Endothelial cell of umbilical vein (primary cell): ENCODE results near the gene SELENOO.

Experiments
- EZH2 ChIP-seq: IDR thresholded peaks from 2 replicates; pipeline ENCODE4 v1.6.1; 2012; ENCODE audit warnings: borderline replicate concordance, low read depth, mild to moderate bottlenecking, moderate library complexity, low read length, inconsistent platforms; ENCODE audit not compliant: severe bottlenecking
- MYC ChIP-seq: IDR thresholded peaks from one replicate; pipeline ENCODE4 v1.6.1; 2011; ENCODE audit warnings: mild to moderate bottlenecking, low read depth, low read length
- POLR2A ChIP-seq: IDR thresholded peaks from 2 replicates; pipeline ENCODE4 v1.6.1; 2012; ENCODE audit warnings: low read depth, mild to moderate bottlenecking, control low read depth, low read length
- POLR2AphosphoS5 ChIP-seq: IDR thresholded peaks from 2 replicates; pipeline ENCODE4 v1.6.1; 2012; ENCODE audit warnings: low read depth, mild to moderate bottlenecking, control low read depth, low read length, moderate library complexity; ENCODE audit not compliant: insufficient read depth
- TF ChIP-seq, protein P1 (sequence below), 2 donors: IDR thresholded peaks; 1 replicate in 1 of 2; 2 replicates in 1 of 2; pipeline ENCODE4 v1.5.1; 2011; ENCODE audit warnings: low read length in 2 of 2, mild to moderate bottlenecking in 2 of 2, moderate library complexity in 2 of 2, control low read depth in 1 of 2, inconsistent platforms in 1 of 2, low read depth in 1 of 2; ENCODE audit not compliant: insufficient read depth in 1 of 2; ENCODE audit errors: extremely low read depth in 1 of 2

DNA sequence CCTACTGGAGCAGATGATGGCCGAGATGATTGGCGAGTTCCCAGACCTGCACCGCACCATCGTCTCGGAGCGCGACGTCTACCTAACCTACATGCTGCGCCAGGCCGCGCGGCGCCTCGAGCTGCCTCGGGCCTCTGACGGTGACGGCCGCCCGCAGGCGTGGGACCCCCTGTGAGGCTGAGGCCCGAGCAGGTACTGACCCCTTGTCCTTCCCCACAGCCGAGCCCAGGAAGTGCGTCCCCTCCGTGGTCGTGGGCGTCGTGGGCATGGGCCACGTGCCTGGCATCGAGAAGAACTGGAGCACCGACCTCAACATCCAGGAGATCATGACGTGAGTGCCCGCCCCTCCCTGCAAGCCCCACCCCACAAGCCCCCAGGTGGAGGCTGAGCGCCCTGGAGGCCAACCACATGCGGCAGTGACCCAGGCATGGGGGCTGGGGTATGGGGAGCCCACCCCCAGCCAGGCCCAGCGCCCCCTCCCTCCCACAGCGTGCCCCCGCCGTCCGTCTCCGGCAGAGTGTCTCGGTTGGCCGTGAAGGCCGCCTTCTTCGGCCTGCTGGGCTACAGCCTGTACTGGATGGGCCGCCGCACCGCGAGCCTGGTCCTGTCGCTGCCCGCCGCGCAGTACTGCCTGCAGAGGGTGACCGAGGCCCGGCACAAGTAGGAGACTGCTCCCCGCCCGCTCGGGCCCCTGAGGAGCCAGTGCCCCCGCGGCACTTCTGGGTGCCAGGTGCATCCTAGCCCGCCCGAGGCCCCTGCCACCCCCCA, 2.8 kb upstream of the SELENOO start:
- TF ChIP-seq, protein P1, sequence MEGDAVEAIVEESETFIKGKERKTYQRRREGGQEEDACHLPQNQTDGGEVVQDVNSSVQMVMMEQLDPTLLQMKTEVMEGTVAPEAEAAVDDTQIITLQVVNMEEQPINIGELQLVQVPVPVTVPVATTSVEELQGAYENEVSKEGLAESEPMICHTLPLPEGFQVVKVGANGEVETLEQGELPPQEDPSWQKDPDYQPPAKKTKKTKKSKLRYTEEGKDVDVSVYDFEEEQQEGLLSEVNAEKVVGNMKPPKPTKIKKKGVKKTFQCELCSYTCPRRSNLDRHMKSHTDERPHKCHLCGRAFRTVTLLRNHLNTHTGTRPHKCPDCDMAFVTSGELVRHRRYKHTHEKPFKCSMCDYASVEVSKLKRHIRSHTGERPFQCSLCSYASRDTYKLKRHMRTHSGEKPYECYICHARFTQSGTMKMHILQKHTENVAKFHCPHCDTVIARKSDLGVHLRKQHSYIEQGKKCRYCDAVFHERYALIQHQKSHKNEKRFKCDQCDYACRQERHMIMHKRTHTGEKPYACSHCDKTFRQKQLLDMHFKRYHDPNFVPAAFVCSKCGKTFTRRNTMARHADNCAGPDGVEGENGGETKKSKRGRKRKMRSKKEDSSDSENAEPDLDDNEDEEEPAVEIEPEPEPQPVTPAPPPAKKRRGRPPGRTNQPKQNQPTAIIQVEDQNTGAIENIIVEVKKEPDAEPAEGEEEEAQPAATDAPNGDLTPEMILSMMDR (IDR thresholded peaks at IDR 0.05; ENCODE audit: extremely low read depth in 1 of 2, insufficient read depth in 1 of 2, low read depth in 1 of 2, low read length in 2 of 2) = no peak
- TF ChIP-seq POLR2A (no peak), POLR2AphosphoS5 (no peak), MYC (no peak), EZH2 (no peak)
